Inflammatory macrophage treated with lipopolysaccharide for 1 hour (primary cell): ENCODE data around the gene TRAPPC10.

Experiments used
- DNase-seq, 2 donors: peaks; one replicate each; pipeline ENCODE4 v3.0.0-alpha.2; 2020 to 2022

Gene TRAPPC10

DNA sequence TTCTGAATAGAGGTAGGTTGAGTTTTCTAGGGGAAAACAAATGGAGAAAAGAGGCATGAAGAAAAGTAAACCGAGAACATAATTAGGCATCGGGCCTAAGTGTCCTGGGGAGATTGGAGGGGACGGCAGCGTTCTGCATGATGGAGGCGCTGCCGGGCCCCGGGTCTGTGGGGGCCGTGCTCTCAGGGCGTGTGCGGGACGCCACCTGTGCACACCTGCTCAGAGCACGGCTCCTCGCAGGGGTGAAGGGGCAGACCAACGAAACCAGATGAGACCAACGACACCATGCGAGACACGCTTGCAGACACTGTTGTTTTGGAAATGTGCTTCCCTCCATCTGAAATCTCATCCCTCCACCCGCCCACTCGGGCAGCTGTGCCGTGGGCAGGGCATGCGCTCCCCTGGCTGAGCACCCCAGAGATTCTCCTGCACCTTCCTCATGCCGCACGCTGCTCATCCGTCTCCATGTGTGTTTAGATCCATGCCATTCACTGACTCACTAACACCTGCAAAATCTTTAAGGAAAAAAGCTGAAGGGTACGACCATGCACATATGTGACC, 28.2 kb upstream of the TRAPPC10 start:
- no peak for DNase-seq

DNA sequence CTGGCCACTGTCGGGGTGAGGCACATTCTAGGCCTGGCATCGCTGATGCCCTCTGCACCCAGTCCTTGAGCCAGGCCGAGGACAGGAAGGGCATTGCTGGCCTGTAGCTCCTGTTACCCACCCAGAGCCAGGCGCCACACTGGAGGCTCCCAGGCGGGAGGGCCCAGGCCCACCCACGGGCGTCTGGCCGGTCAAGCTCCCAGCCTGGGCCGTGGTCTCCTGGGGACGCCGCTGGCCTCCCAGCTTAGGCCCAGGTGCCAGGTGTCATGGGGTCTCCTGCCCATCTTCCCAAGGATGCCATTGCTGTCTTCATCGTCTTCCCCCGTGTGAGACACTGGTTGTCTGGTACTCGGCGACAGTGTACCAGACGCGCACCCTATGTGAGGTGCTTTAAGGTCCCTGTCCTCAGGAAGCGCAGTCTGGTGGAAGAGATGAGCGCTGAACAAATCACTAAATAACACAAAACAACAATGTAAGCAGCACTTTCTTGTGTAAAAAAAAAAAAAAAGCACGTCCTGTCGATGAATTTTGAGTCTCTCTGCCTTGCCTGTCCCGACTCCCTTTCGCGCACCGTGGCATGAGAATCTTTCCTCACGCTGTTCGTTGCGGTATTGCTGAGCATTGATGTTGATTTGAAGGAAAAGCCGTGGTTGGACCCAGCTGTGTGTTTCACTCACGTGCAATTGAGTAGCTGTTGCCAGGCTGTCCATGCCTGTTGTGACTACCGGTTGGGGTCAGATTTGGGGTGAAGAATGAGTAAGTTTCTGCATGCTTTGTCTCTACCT, 27.0 kb upstream of the TRAPPC10 start:
- DNase-seq, result no peak

DNA sequence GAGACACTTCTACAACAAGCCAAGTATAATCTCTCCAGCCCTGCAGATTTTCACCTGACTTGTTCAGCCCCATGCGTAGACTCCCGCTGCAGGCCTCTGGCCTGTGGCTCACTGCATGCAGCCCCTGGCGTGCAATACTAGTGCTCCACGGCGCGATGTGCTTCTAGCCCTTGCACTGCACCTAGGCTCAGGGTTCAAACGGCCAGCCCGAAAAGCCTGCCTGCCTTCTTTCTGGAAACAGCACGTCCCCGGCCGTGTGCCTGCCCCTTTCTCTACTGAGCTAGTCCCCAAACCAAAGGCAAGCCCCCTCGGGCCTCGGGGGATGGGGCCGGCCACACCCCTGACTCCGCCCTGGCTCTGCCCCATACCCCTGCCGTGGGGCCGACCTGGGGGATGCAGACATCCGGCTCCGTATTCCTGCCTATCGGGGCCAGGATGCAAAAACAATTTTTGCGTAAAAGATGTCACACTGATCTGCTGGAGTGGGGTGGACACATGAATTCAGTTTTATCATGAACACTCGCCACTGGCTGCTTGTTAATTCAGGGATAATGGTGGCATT, 26.3 kb upstream of the TRAPPC10 start:
- no peak for DNase-seq

DNA sequence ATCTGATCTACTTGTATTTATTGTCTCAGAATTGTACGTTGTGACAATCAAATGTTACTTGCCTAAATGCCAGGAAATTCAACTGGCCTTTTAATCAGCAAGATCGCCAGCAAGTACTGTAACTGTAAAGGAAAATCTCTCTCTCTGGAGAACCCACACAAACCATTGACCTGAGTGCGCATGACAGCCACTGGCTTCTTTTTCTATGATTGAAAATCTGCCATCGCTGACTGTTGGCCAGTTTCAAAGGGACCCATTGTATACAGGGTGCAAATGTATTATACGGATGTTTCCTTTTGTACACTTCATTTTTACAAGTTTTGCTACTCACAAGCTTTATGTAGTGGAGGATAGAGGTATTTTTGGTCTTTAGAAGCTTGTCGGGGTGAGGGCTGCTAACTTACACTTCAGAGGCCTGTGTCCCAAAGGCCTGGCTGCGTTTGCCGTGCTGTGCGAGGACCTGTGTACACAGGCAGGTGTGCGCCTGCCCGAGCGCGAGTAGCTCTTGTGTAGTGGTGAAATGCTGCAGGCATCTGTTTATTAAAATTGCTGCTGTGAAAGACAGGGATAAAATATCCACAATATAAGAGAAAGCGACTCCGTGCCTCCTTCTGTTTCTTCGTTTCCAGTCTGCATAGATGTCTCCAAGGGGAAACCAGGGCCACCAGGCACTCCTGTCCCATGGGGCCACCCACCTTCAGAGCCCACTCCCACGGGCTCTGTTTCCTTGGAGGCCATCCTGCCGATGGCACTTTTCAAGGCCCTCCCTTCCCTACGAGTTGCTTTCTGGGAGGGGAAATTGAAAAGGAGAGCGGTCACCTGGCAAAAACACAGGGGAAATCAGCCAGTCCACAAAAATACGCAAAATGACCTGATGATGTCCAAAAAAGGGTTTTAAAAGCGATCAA, 25.3 kb upstream of the TRAPPC10 start:
- DNase-seq, result no peak

DNA sequence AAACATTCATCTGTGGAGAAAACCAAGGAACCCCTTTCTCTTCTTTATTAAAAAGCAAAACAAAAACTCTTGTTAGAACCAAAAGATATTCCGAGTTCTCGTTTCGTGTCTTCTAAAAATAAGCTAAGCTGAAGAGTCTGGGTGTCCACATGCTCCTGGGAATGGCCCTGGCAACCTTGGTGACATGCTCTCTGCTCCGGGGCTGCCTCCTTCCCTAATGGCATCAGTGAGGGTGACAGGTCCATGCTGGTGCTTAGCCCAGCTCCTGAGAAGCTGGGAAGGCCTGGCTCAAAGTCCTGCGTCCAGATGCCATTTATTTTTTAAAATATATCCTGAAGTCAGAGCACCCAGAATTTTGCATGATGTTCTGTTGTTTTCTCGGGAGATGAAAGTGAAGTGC, 24.6 kb upstream of the TRAPPC10 start:
- no peak for DNase-seq

DNA sequence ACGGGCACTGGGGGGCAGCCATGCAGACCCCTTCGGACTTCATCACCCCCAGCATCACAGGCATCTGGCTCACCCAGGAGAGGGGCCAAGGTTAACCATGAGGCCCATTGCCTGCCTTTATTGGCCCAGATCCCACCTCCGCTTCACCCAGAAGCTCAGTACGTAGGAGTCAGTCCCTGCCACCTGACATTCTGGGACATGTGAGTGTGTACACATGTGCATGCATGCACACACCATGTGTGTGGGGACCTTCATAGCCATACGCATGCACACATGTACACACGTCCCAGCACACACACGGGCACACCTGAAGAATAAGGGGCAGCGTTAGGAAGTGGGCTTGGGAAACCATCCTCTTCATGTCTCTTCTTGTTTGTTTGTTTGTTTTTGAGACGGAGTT, 24.1 kb upstream of the TRAPPC10 start:
- DNase-seq, result no peak

DNA sequence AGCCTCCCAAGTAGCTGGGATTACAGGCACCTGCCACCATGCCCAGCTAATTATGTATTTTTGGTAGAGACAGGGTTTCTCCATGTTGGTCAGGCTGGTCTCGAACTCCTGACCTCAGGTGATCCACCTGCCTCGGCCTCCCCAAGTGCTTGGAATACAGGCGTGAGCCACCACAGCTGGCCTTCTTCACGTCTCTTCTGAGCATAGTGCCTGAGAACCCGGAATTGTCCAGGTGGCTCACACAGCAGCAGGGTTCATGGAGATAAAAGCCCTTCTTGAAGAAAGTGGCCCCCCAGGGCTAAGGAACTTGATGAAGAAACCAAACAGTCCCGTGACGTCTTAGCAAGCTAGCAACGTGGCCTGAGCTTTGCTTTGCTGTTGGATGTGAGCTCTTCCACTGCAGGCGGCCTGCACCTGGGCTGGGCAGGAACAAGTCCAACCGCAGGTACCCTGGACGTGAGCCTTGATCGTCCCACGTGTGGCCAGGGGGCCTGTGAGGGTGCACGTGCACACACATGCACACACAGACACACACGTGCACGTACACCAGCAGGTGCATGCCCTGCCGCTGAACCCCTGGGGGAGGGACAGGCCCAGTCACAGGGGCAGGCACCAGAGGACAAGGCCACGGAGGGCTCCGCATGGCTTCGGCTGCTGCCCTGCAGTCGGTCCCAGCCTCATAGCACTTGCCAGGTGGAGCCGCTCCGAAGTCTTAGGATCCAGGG, 23.4 kb upstream of the TRAPPC10 start:
- DNase-seq, result no peak

DNA sequence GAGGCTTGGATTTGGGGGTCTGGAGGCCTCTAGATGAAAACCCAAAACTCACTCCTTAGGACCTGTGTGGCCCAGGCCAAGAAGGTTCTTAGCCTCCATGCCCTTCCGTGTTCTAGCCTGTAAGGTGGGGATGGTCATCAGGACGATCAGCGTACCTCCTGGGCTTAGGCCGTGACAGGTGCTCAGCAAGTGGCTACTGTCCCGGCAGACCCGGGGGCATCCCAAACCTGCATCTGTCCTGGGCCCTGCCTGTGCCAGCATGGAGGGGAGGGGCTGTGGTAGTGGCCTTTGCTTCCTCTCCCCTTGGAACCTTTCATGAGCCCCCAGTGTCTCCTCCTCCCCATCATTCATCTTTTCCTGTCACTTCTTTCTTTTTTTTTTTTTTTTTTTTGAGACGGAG, 22.7 kb upstream of the TRAPPC10 start:
- no peak for DNase-seq

DNA sequence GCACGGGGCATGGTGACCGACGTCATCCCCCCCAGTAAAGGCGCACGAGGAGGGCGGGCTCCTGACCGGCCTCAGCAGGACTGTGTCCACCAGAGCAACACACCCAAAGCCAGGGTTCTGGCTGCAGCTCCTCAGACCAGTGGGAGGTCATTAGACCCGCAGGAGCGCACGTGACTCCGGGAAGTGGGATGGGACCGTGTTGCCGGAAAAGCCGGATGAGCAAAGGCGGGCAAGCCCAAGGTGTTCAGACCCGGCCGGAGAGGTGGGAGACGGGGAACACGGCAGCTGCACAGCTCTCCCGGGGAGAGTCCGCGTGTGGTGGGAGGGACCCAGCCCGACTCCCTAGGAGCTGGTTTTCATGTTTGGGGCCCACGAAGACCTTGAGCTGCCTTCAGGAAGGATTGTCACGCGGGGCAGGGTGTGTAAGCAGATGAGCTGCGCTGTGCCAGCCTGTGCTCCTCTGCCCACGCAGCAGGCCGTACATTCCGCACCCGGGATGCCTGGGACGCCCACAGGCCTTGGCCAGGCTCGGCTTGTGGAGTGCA, 20.6 kb upstream of the TRAPPC10 start:
- DNase-seq, result no peak

DNA sequence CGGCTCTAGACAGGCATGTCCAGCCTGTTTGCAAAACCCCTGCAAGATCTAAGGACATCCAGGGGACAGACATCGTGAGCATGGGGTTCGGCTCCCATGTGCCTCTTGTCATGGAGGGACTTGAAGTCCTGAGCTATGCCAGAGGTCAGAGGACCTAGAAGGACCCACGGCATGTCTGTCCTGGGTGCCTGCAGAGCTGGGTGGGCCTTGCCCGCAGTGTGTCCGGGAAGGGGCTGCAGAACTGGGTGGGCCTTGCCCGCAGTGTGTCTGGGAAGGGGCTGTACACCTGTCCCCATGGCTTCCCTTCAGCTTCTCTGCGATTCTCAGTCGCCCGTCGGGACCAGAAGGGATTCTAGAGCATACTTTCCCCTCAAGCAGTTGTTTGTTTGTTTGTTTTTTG, 20.0 kb upstream of the TRAPPC10 start:
- no peak for DNase-seq

DNA sequence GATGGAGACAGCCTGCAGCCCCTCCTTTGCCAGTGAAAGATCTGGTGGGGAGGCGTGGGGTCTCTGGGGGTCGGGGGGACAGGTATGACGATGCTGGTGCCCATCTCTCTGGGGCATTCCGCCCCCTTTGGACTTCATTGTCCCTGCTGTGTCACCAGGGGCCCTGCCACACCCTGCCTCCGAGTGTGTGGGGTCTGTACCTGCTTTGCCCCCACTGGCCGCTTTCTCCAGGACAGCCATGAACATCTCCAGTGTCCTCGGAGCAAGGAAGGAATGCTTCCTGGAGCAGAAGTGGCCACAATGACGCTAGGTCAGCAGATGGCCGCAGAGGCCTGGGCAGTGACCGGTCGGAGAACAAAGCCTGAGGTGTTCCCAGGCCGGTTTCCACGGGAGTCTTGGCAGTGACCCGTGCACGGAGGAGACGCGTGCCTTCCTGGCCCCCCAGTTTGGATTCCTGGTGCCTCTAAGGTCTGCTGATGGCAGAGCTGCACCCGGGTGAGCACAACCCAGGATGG, 18.6 kb upstream of the TRAPPC10 start:
- no peak for DNase-seq

DNA sequence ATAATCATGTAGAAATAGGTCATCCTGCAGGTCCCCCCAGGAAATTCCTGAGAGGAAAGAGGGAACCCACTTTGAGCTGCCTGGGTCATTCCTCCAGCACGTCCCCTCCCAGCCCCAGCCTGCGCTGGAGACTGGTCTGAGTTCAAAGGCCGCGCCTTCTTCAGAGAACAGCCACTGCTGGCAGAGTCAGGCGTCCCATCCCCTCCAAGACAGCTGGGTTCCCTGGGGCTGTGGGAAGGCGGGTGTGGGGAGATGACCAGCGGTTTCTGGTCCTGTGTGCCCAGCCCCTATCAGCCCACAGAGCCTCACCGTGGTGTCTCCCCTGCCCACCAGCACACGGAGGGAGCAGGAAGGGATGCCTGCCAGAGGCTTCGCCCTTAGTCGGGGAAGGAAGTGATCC, 18.0 kb upstream of the TRAPPC10 start:
- DNase-seq, result no peak

DNA sequence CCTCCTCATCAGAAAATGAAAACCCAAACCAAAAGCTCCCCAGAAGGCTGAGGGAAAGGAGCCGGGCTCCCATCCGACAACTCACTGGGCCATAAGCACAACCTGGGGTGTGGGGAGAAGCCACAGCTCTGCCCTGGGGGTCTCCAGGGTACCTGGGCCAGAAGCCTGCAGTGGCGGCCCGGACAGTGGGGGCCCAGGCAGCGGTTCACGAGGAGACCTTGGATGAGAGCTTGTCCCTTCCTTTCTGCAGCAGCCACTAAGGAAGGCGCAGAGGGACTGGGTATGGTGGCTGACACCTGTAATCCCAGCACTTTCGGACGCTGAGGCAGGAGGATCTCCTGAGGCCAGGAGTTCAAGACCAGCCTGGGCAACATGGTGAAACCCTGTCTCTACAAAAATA, 17.5 kb upstream of the TRAPPC10 start:
- DNase-seq, result no peak

DNA sequence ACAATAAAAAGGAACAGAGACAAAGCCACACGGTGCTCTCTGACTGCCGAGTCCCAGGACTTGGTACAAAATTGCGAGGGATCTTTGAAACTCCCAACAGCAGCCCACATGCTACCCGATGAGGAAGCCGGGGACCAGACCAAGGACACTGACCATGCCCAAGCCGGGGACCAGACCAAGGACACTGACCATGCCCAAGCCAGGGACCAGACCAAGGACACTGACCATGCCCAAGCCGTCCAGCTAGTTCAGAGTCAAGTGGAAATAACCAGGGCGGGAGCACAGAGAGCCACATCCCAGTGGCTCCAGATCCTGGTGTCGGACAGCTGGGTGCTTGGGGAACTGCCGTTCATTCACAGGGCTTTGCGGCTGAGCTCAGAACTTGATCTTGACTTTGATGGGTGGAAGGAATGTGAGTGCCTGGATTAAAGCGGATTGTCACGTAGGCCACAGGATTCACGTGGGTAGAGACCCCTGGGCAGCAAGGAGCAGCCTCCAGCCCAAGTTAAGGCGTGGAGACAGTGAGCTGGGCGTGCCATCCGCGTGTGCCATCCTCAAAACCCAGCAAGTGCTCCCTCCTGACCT, 16.5 kb upstream of the TRAPPC10 start:
- DNase-seq, result no peak

DNA sequence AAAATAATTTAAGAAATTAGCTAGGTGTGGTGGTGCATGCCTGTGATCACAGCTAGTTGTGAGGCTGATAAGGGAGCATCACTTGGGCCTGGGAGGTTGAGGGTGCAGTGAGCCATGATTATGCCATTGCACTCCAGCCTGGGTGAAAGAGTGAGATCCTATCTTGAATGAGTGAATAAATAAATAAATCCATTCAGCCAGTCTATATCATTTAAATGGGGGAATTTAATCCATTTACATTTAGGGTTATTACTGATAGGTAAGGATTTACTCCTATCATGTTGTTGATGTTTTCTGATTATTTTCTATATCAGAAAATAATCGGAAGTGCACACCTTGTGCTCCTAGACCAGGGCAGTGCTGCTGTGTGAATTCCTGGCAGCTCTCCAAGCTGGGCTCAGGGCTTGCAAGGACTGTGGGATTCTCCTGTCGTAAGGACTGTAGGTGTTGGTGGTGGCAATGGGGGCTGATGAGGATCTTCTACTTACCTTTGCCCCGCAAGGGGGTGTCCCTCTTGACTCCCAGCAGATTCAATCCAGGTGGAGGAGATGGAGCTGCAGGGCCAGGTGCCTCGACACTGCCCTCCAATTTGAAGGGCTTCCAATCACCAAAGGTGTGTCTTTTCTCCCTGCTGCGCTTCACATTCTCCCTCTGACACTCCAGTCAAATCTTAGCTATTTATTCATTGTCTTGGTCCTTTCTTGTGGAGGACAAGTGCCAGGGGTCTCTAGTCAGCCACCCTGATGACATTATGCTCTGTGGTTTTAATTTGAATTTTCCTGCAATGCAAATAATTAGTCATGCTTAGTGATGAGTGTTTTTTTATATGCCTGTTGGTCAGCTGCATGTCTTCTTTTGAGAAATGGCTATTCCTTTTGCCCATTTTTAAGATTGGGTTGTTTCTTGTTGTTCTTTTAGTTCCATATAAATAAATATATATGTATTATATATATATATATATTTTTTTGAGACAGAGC, 14.1 kb upstream of the TRAPPC10 start:
- no peak for DNase-seq

DNA sequence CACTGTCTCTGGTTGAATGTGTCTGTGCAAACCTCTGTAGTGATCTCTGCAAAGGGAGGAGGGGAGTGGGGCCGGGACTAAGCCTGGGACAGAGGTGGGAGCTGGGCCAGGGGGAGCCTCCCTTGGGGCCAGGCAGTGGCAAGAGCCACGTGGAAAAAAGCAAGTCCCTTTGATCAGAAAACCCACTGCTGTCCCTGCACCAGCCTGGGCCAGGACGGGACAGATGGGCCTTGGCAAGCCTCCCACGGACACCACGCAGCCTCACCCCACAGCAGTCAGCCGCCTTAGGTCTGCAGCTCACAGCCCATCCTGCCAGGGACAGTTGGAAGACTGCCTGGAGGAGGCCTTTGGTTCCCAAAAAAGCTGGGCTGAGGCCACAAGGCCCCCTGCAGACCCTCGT, 11.7 kb upstream of the TRAPPC10 start:
- no peak for DNase-seq

DNA sequence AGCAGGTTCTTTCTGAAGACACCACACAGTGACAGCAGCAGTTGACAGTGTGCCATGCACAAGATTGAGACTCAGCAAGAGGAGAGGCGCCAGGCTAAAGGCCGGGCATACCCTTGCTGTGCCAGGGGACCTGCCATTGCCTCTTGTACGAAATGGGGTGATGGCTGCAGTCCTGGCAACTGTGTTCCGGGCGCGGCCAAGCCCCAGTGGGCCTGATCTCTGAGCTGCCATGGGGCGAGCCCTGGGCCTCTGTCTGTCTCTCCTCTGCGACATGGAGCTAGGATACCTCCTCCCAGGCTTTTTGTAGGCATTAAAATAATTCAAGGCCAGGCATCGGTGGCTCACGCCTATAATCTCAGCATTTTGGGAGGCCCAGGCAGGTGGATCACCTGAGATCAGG, 9.6 kb upstream of the TRAPPC10 start:
- DNase-seq, result no peak

DNA sequence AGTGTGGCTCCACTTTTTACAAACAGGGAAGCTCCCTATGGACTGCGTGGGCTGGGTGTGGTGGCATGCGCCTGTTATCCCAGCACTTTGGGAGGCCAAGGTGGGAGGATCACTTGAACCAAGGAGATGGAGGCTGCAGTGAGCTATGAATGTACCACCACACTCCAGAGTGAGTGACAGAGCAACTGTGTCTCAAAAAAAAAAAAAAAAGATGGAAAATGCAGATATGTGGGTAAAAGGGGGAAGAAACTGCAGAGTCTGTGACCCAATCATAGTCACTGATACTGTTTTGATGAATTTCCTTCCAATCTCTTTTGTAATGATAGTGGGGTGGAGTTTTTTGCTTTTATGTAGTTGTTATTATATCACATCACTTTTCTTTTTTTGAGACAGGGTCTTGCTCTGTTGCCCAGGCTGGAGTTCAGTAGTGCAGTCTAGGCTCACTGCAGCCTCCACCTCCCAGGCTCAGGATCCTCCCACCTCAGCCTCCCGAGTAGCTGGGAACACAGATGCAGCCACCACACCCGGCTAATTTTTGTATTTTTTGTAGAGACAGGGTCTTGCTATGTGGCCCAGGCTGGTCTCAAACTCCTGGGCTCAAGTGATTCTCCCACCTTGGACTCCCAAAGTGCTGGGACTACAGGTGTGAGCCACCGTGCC, 8.7 kb upstream of the TRAPPC10 start:
- DNase-seq, result no peak

DNA sequence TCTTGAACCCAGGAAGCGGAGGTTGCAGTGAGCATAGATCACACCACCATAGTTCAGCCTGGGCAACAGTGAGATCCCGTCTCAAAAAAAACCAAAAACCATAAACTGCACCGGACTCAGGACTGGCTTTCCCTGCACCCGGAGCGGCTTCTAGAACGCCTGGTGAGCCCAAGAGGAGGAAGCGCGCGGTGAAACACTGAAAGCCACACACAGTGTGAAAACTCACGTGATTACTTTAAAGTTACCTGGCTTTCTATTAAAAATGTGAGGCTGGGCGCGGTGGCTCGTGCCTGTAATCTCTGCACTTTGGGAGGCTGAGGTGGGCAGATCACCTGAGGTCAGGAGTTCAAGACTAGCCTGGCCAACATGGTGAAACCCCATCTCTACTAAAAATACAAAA, 7.0 kb upstream of the TRAPPC10 start:
- no peak for DNase-seq

DNA sequence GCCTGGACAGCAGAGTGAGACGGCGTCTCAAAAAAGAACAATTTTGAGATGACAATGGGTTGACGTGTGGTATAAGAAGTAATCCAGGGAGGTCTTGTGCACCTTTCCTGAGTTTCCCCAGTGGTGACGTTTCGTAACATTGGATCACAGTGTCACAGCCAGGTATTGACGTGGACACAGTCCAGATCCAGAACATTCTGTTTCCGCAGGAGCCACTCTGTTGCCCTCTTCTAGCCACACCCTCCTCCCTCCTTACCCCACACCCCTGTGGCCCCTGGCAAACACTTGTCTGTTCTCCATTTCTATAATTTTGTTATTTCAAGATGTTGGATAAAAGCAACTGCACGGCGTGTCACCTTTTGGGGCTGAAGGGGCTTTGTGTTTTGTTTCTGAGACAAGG, 6.5 kb upstream of the TRAPPC10 start:
- no peak for DNase-seq
